Subcutaneous preadipocyte (primary cell): Measurements from ENCODE around the gene VRK2. TPM values are rescaled to one million over a fixed set of nuclear protein-coding genes. Genes with fewer than 3 reads are reported as not detected.

ENCODE experiments used
- total RNA-seq: library from RNA; depleted of rRNA; stranded (reverse); fragments of >200 nt; gene quantifications from 2 replicates; pipeline ENCODE4 v1.2.3, GENCODE V29; 2012

The VRK2 gene
- total RNA-seq = 30.1 and 36.8 TPM in 2 replicates

DNA sequence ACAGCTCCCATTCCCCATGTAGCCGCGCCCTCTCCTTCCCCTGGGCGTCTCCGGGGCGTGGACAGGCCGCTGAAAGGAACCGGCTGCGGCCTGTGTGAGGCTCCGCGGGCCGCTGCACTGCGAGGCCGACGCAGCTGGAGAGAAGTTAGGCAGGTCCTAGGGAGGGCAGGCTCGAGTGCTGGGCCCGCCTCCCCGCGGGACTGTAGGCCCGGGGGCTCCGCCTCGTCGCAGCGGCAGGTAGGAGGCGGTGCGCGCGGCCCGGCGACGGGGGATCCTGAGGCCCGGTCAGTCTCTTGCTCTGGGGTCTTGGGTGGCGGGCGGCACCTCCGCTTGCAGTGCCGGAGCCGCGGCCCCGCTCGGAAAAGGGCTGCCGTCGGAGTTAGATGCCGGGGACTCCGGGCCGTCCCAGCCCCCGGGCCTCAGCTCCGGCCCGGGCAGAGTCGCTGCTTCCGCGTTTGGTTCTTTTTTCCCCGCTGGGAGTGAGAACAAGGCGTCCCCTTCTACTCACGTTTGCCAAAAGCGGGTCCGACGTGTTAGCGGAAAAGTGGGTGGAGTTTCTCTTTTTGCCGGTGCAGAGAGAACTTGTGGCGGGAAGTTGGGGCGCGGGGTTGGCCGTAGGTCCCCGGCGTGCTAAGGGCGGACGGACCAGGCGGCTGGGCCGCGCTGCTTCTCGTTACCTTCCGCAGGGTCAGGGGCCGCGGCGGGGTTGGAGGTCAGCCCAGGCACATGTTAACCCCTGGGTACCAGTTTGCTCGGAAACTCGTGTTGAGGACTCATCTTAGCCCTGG is at the start of gene VRK2:
TSS of gene VRK2 (plus strand) at position 222 of the 788 bp plus-strand sequence. CDS start 2,026 bp downstream, outside the sequence.

Other genes with a start within 250 kb of the VRK2 start
- gene FANCL, start 194.5 kb downstream of the VRK2 start, total RNA-seq = 10.3 and 15.6 TPM in 2 replicates